H9 (cell line): ENCODE measurements around the gene CACNA1I. TPM values are rescaled to one million over a fixed set of nuclear protein-coding genes. Genes with fewer than 3 reads are reported as not detected.

Experiments
- DNase-seq: peaks from one replicate; pipeline ENCODE4 v3.0.0-alpha.2; 2017
- H2AFZ ChIP-seq: one replicate; pipeline ENCODE4 v1.6.1; 2013; ENCODE audit warnings: mild to moderate bottlenecking, low read length, control low read depth, moderate library complexity
- H2AK5ac ChIP-seq: 2 replicates; pipeline ENCODE4 v1.6.1; 2013; ENCODE audit warnings: low read length, control low read depth, mixed read lengths; ENCODE audit not compliant: insufficient read length
- H2BK120ac ChIP-seq: one replicate; pipeline ENCODE4 v1.6.1; 2013; ENCODE audit warnings: low read depth, mild to moderate bottlenecking, low read length, control low read depth, inconsistent platforms; ENCODE audit not compliant: poor library complexity, severe bottlenecking
- H2BK12ac ChIP-seq: 2 replicates; pipeline ENCODE4 v1.6.1; 2013; ENCODE audit warnings: low read length, control low read depth, mixed read lengths, low read depth; ENCODE audit not compliant: insufficient read length
- H2BK15ac ChIP-seq: 2 replicates; pipeline ENCODE4 v1.6.1; 2013; ENCODE audit warnings: low read depth, low read length, control low read depth
- H2BK20ac ChIP-seq: one replicate; pipeline ENCODE4 v1.6.1; 2013; ENCODE audit warnings: low read depth, mild to moderate bottlenecking, low read length, control low read depth, inconsistent platforms; ENCODE audit not compliant: poor library complexity, severe bottlenecking
- H2BK5ac ChIP-seq: 2 replicates; pipeline ENCODE4 v1.6.1; 2013; ENCODE audit warnings: low read length, control low read depth, mixed read lengths; ENCODE audit not compliant: insufficient read length
- H3K14ac ChIP-seq: 2 replicates; pipeline ENCODE4 v1.6.1; 2013; ENCODE audit warnings: low read length, control low read depth; ENCODE audit not compliant: insufficient read depth
- H3K18ac ChIP-seq: 2 replicates; pipeline ENCODE4 v1.6.1; 2013; ENCODE audit warnings: low read depth, mild to moderate bottlenecking, mixed read lengths, low read length, control low read depth; ENCODE audit not compliant: insufficient read length
- H3K23ac ChIP-seq: 2 replicates; pipeline ENCODE4 v1.6.1; 2013; ENCODE audit warnings: low read length, control low read depth, mixed read lengths, low read depth; ENCODE audit not compliant: insufficient read length
- H3K23me2 ChIP-seq: 2 replicates; pipeline ENCODE4 v1.6.1; 2013; ENCODE audit warnings: low read depth, mild to moderate bottlenecking, mixed read lengths, low read length, control low read depth; ENCODE audit not compliant: insufficient read length, poor library complexity, severe bottlenecking
- H3K27ac ChIP-seq: 2 replicates; pipeline ENCODE4 v1.5.1; 2013; ENCODE audit warnings: low read length, control low read depth, mixed read lengths, low read depth; ENCODE audit not compliant: insufficient read length
- H3K27me3 ChIP-seq: 2 replicates; pipeline ENCODE4 v1.6.1; 2013; ENCODE audit warnings: low read length, control low read depth, inconsistent platforms; ENCODE audit not compliant: insufficient read depth
- H3K4ac ChIP-seq: 2 replicates; pipeline ENCODE4 v1.6.1; 2013; ENCODE audit warnings: low read depth, mild to moderate bottlenecking, control low read depth, inconsistent platforms, low read length, moderate library complexity
- H3K4me1 ChIP-seq: 2 replicates; pipeline ENCODE4 v1.6.1; 2013; ENCODE audit warnings: low read length, control low read depth, inconsistent platforms; ENCODE audit not compliant: insufficient read depth
- H3K4me2 ChIP-seq: 2 replicates; pipeline ENCODE4 v1.6.1; 2013; ENCODE audit warnings: low read length, control low read depth, mixed read lengths; ENCODE audit not compliant: insufficient read length, insufficient read depth
- H3K56ac ChIP-seq: 2 replicates; pipeline ENCODE4 v1.6.1; 2013; ENCODE audit warnings: low read depth, mild to moderate bottlenecking, mixed read lengths, low read length, control low read depth; ENCODE audit not compliant: insufficient read length
- H3K79me1 ChIP-seq: 2 replicates; pipeline ENCODE4 v1.6.1; 2013; ENCODE audit warnings: low read depth, mild to moderate bottlenecking, moderate library complexity, low read length, control low read depth, inconsistent platforms; ENCODE audit not compliant: insufficient read depth, poor library complexity, severe bottlenecking
- H3K79me2 ChIP-seq: 2 replicates; pipeline ENCODE4 v1.6.1; 2013; ENCODE audit warnings: low read length, control low read depth, inconsistent platforms; ENCODE audit not compliant: insufficient read depth
- H3K9ac ChIP-seq: 2 replicates; pipeline ENCODE4 v1.6.1; 2013; ENCODE audit warnings: low read length, control low read depth, mixed read lengths; ENCODE audit not compliant: insufficient read length; ENCODE audit errors: extremely low read depth
- H3K9me3 ChIP-seq: one replicate; pipeline ENCODE4 v1.6.1; 2013; ENCODE audit warnings: low read depth, low read length, inconsistent platforms; ENCODE audit not compliant: control insufficient read depth
- H3T11ph ChIP-seq: one replicate; pipeline ENCODE4 v1.6.1; 2013; ENCODE audit warnings: mild to moderate bottlenecking, low read length, control low read depth, inconsistent platforms
- H4K20me1 ChIP-seq: one replicate; pipeline ENCODE4 v1.6.1; 2013; ENCODE audit not compliant: control insufficient read depth, insufficient read length, insufficient read depth
- H4K5ac ChIP-seq: 2 replicates; pipeline ENCODE4 v1.6.1; 2013; ENCODE audit warnings: low read depth, mild to moderate bottlenecking, mixed read lengths, low read length, control low read depth; ENCODE audit not compliant: insufficient read length
- H4K8ac ChIP-seq: replicated peaks from 2 replicates; pipeline ENCODE4 v1.6.1; 2013; ENCODE audit warnings: low read length, control low read depth, mixed read lengths, low read depth; ENCODE audit not compliant: insufficient read length
- H4K91ac ChIP-seq: 2 replicates; pipeline ENCODE4 v1.6.1; 2013; ENCODE audit warnings: low read depth, mild to moderate bottlenecking, moderate library complexity, mixed read lengths, low read length, control low read depth; ENCODE audit not compliant: insufficient read length
- H3K27ac Mint-ChIP-seq, 3 experiments: 2 replicates in 2 of 3; 3 replicates in 1 of 3; pipeline ENCODE4 v1.8.0; 2020 to 2021; ENCODE audit warnings: mixed read lengths in 3 of 3, mild to moderate bottlenecking in 1 of 3, moderate library complexity in 1 of 3
- H3K27me3 Mint-ChIP-seq: 2 replicates; pipeline ENCODE4 v1.8.0; 2021; ENCODE audit warnings: low read depth, mild to moderate bottlenecking, moderate library complexity, mixed read lengths
- H3K36me3 Mint-ChIP-seq, 3 experiments: 2 replicates in 2 of 3; 3 replicates in 1 of 3; pipeline ENCODE4 v1.8.0; 2020 to 2021; ENCODE audit warnings: low read depth in 3 of 3, mixed read lengths in 3 of 3; ENCODE audit not compliant: insufficient read depth in 1 of 3
- H3K4me1 Mint-ChIP-seq, 2 experiments: 2 replicates each; pipeline ENCODE4 v1.8.0; 2020; ENCODE audit warnings: mixed read lengths in 2 of 2
- H3K4me3 Mint-ChIP-seq, 2 experiments: 2 replicates in 1 of 2; 3 replicates in 1 of 2; pipeline ENCODE4 v1.8.0; 2020 to 2021; ENCODE audit warnings: mild to moderate bottlenecking in 2 of 2, mixed read lengths in 2 of 2, moderate library complexity in 1 of 2
- H3K9me3 Mint-ChIP-seq, 2 experiments: 2 replicates in 1 of 2; 3 replicates in 1 of 2; pipeline ENCODE4 v1.8.0; 2020; ENCODE audit warnings: mild to moderate bottlenecking in 2 of 2, mixed read lengths in 2 of 2, moderate library complexity in 1 of 2
- WGBS: extraction: QIAGEN DNeasy Blood & Tissue Kit; methylation state at CpG from one replicate; pipeline ENCODE4 v1.1.7; 2013; ENCODE audit warnings: missing lambda C conversion rate, low lambda C conversion rate, mixed read lengths; ENCODE audit not compliant: insufficient read length; ENCODE audit errors: extremely low coverage; 5-methylcytosine and 5-hydroxymethylcytosine counted together
- total RNA-seq: library from RNA; stranded (reverse); gene quantifications from 2 replicates; pipeline ENCODE4 v1.2.1, GENCODE V29; 2021
- TF ChIP-seq, protein P1 (sequence below): fragments of 200-600 bp; sonication (generic); conservative IDR thresholded peaks from 3 replicates; pipeline ENCODE4 v1.8.0; 2021; ENCODE audit warnings: antibody characterized with exemption, mild to moderate bottlenecking

The CACNA1I gene
- total RNA-seq, 1 experiment from 2014 or later: 0.50 TPM

DNA sequence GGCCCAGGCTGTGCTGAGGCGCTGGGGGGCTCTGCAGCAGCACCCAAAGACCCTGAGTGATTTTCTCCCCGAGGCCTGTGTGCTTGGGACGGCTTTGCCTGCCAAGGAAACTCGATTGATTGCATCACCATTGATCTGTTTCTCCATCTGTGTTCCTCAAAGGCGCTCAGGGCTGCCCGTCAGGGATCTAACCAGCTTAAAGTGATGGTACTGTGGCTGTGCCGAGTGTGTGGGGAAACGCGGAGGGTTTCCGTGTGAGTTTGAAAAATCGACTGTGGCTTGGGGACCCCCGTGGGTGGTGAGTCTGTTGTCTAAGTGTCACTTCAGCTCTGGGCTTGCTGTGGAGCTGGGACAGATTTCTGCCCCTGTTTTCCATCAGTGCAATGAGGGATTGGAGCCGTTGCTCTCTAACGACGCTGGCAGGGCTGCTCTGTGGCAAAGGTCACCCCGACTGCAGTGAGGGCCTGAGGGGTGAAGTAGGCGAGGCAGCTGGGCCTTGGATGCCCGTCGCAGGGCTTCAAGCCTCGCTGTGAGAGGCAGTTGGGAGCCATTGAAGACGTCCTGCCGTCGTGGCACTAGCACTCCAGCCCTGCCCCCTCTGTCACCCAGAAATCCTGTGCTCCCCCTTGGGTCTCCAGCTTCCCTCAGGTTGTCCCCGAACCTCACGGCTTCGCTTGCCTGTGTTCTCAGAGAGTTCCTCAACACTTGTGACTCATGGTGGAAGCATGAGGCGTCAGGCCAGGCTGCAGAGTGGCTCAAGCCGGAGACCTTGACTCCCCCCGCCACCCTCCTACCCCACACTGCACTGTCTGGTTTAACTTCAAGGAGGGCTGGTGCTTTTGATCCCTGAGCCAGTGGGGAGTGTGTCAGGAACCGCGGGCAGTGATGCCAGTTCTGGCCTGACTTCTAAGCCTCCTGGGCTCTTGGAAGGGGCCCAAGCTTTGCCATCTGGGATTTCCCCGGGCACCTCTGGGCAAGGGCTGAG is 21.8 kb downstream of the CACNA1I start:
- Histone ChIP-seq H2AFZ (no peak overlapping the region), H3K27ac (no peak overlapping the region)
- H3K9me3 Mint-ChIP-seq: no peaks in the 10 kb centered on the region; a peak in 2 of 5 replicates

More for the DNA sequence above, 21.8 kb downstream of the CACNA1I start:
- TF ChIP-seq, protein P1, sequence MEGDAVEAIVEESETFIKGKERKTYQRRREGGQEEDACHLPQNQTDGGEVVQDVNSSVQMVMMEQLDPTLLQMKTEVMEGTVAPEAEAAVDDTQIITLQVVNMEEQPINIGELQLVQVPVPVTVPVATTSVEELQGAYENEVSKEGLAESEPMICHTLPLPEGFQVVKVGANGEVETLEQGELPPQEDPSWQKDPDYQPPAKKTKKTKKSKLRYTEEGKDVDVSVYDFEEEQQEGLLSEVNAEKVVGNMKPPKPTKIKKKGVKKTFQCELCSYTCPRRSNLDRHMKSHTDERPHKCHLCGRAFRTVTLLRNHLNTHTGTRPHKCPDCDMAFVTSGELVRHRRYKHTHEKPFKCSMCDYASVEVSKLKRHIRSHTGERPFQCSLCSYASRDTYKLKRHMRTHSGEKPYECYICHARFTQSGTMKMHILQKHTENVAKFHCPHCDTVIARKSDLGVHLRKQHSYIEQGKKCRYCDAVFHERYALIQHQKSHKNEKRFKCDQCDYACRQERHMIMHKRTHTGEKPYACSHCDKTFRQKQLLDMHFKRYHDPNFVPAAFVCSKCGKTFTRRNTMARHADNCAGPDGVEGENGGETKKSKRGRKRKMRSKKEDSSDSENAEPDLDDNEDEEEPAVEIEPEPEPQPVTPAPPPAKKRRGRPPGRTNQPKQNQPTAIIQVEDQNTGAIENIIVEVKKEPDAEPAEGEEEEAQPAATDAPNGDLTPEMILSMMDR: no peak
- Histone ChIP-seq H2BK120ac (no peak overlapping the region), H3K23ac (no peak overlapping the region), H2BK15ac (no peak overlapping the region), H4K20me1 (no peaks in the 10 kb centered on the region), H2BK5ac (no peak overlapping the region), H3K9me3 (no peaks in the 10 kb centered on the region), H3K18ac (no peak overlapping the region), H3K56ac (no peak overlapping the region), H3K4ac (no peak overlapping the region), H3K4me1 (no peaks in the 10 kb centered on the region), H3K14ac (no peak overlapping the region), H3K23me2 (peaks cover 2% of the 10 kb centered on the region), H3K79me2 (no peaks in the 10 kb centered on the region), H2BK20ac (no peak overlapping the region), H3K9ac (no peak overlapping the region), H3K27me3 (no peaks in the 10 kb centered on the region), H2BK12ac (no peak overlapping the region), H4K91ac (no peak overlapping the region), H3K79me1 (no peaks in the 10 kb centered on the region), H2AK5ac (no peak overlapping the region), H3T11ph (no peak overlapping the region), H3K4me2 (no peak overlapping the region), H4K5ac (no peak overlapping the region), H4K8ac (no peak overlapping the region)
- no peak overlapping the region for H3K4me3 Mint-ChIP-seq
- DNase-seq: no peak
- H3K27me3 Mint-ChIP-seq: peaks cover 17% of the 10 kb centered on the region
- WGBS: no CpG with 5 or more reads among the region's 32 CpGs
- H3K4me1 Mint-ChIP-seq: peaks cover 7 to 32% of the 10 kb centered on the region in 2 experiments
- no peak overlapping the region for H3K27ac Mint-ChIP-seq
- no peaks in the 10 kb centered on the region for H3K36me3 Mint-ChIP-seq
